ENCODE measurements around the gene ARHGAP25. TPM values are rescaled to one million over a fixed set of nuclear protein-coding genes. Genes with fewer than 3 reads are reported as not detected.

The ARHGAP25 gene
- total RNA-seq, 4 donors from 2014 or later: 3.1 to 11.4 (median 6.6) TPM

- DNase-seq: no peak
- Histone ChIP-seq H3K4me1 (no peaks in the 10 kb centered on the region), H3K4me3 (no peak overlapping the region), H3K9me3 (no peaks in the 10 kb centered on the region), H3K27ac (no peak overlapping the region), H3K27me3 (no peaks in the 10 kb centered on the region), H3K36me3 (no peaks in the 10 kb centered on the region)
- no peak for TF ChIP-seq POLR2A (IDR thresholded peaks at IDR 0.05)
- TF ChIP-seq CTCF (IDR thresholded peaks at IDR 0.05): no peak
- intact Hi-C loops (cut with DNase I; ENCODE audit: low total_unique reads): no loop called here
Observed at GRCh38 chr2:68723181-68723580, 11.4 kb upstream of the ARHGAP25 start.

GRCh38 chr2:68726100-68726499 is 8.5 kb upstream of the ARHGAP25 start:
- intact Hi-C loops (cut with DNase I; ENCODE audit: low total_unique reads): no loop called here
- Histone ChIP-seq H3K27ac (no peak overlapping the region), H3K9me3 (no peaks in the 10 kb centered on the region), H3K4me3 (no peak overlapping the region), H3K36me3 (no peaks in the 10 kb centered on the region), H3K4me1 (no peaks in the 10 kb centered on the region), H3K27me3 (no peaks in the 10 kb centered on the region)
- TF ChIP-seq CTCF (IDR thresholded peaks at IDR 0.05) (no peak), POLR2A (IDR thresholded peaks at IDR 0.05) (no peak)
- DNase-seq: no peak

GRCh38 chr2:68726608-68727367 is 7.8 kb upstream of the ARHGAP25 start:
- Histone ChIP-seq H3K9me3 (no peaks in the 10 kb centered on the region), H3K4me1 (no peaks in the 10 kb centered on the region), H3K36me3 (no peaks in the 10 kb centered on the region), H3K4me3 (no peak overlapping the region), H3K27me3 (no peaks in the 10 kb centered on the region), H3K27ac (no peak overlapping the region)
- TF ChIP-seq CTCF (IDR thresholded peaks at IDR 0.05) (no peak), POLR2A (IDR thresholded peaks at IDR 0.05) (no peak)
- intact Hi-C loops (cut with DNase I; ENCODE audit: low total_unique reads): no loop called here
- no peak for DNase-seq

- DNase-seq: no peak
- TF ChIP-seq POLR2A (IDR thresholded peaks at IDR 0.05) (no peak), CTCF (IDR thresholded peaks at IDR 0.05) (no peak)
- Histone ChIP-seq H3K4me1 (no peaks in the 10 kb centered on the region), H3K27ac (no peak overlapping the region), H3K36me3 (no peaks in the 10 kb centered on the region), H3K27me3 (no peaks in the 10 kb centered on the region), H3K4me3 (no peak overlapping the region), H3K9me3 (no peaks in the 10 kb centered on the region)
- intact Hi-C loops (cut with DNase I; ENCODE audit: low total_unique reads): no loop called here
Observed at GRCh38 chr2:68727683-68728375, 6.8 kb upstream of the ARHGAP25 start.

GRCh38 chr2:68730828-68731227 is 3.8 kb upstream of the ARHGAP25 start:
- intact Hi-C loops (cut with DNase I; ENCODE audit: low total_unique reads): no loop called here
- no peaks in the 10 kb centered on the region for H3K4me1 ChIP-seq
- no peak overlapping the region for H3K4me3 ChIP-seq
- no peaks in the 10 kb centered on the region for H3K36me3 ChIP-seq
- no peaks in the 10 kb centered on the region for H3K9me3 ChIP-seq
- DNase-seq: no peak
- no peak for TF ChIP-seq POLR2A (IDR thresholded peaks at IDR 0.05)
- H3K27ac ChIP-seq: no peak overlapping the region
- no peaks in the 10 kb centered on the region for H3K27me3 ChIP-seq
